Transverse colon (tissue), 4 donors: ENCODE measurements around the gene RBM4B. TPM values are rescaled to one million over a fixed set of nuclear protein-coding genes. Genes with fewer than 3 reads are reported as not detected.

Experiments
- DNase-seq: peaks from one replicate; pipeline ENCODE4 v3.0.0-alpha.2; 2019
- H3K27ac ChIP-seq, 4 donors: fragments of 200-600 bp; sonication (generic); 2 replicates each; pipeline ENCODE4 v1.5.1; 2016 to 2018; ENCODE audit warnings: inconsistent platforms in 4 of 4
- H3K27me3 ChIP-seq: fragments of 200-600 bp; sonication (generic); 2 replicates; pipeline ENCODE4 v1.5.1; 2017; ENCODE audit warnings: inconsistent platforms
- H3K36me3 ChIP-seq, 4 donors: fragments of 200-600 bp; sonication (generic); 2 replicates each; pipeline ENCODE4 v1.5.1; 2017 to 2019; ENCODE audit warnings: inconsistent platforms in 4 of 4
- H3K4me1 ChIP-seq, 4 donors: fragments of 200-600 bp; sonication (generic); 2 replicates each; pipeline ENCODE4 v1.5.1; 2017 to 2020; ENCODE audit warnings: inconsistent platforms in 4 of 4
- H3K4me3 ChIP-seq, 4 donors: fragments of 200-600 bp; sonication (generic); 1 replicate in 1 of 4; 2 replicates in 3 of 4; pipeline versions ENCODE4 v1.5.1 to v1.6.1; 2017 to 2019; ENCODE audit warnings: inconsistent platforms in 4 of 4
- H3K9me3 ChIP-seq, 2 donors: fragments of 200-600 bp; sonication (generic); 2 replicates each; pipeline ENCODE4 v1.5.1; 2017 to 2019; ENCODE audit warnings: inconsistent platforms in 2 of 2
- EP300 ChIP-seq: sonication (generic); formaldehyde crosslinking; IDR thresholded peaks from one replicate; pipeline ENCODE4 v1.6.1; 2017; ENCODE audit warnings: antibody characterized with exemption, low read depth
- POLR2A ChIP-seq: fragments of 450-650 bp; IDR thresholded peaks from one replicate; pipeline ENCODE4 v1.6.1; 2016; ENCODE audit warnings: antibody characterized with exemption, mild to moderate bottlenecking, moderate library complexity
- POLR2AphosphoS5 ChIP-seq, 3 donors: sonication (generic); formaldehyde crosslinking; IDR thresholded peaks; one replicate each; pipeline ENCODE4 v1.6.1; 2016; ENCODE audit warnings: antibody characterized with exemption in 3 of 3
- WGBS, 2 donors: methylation state at CpG; one replicate each; pipeline ENCODE4 v1.1.5; 2018; ENCODE audit warnings: low coverage in 1 of 2; 5-methylcytosine and 5-hydroxymethylcytosine counted together
- in situ Hi-C, 4 donors: fragments of 200-750 bp; cut with MboI; loops; one replicate each; pipeline versions ENCODE4 v1.15.0 to v1.15.1; 2017; ENCODE audit warnings: low sequenced_read_pairs in 3 of 4, low pct_ligation_motif_present in 1 of 4, low pct_unique_long_range_greater_than_20kb in 1 of 4
- intact Hi-C: fragments of 100-400 bp; cut with DNase I; formaldehyde crosslinking; loops from one replicate; pipeline ENCODE4 v1.15.1; 2023; ENCODE audit warnings: low total_unique reads
- total RNA-seq, 4 donors: library from RNA; depleted of rRNA; stranded (reverse); fragments of >200 nt; gene quantifications; one replicate each; pipeline ENCODE4 v1.1.0, GENCODE V29; 2016
- TF ChIP-seq, protein P1 (sequence below), 5 experiments: fragments of 200-600 bp in 3 of 5; fragments of 450-650 bp in 2 of 5; sonication (generic) in 3 of 5; IDR thresholded peaks; 1 replicate in 2 of 5; 2 replicates in 3 of 5; pipeline ENCODE4 v1.5.1; 2016 to 2017; ENCODE audit warnings: antibody characterized with exemption in 5 of 5, inconsistent platforms in 3 of 5, mild to moderate bottlenecking in 2 of 5, moderate library complexity in 1 of 5

Gene RBM4B
- total RNA-seq, 4 donors from 2014 or later = 14.2 to 22.1 (median 15.5) TPM

DNA sequence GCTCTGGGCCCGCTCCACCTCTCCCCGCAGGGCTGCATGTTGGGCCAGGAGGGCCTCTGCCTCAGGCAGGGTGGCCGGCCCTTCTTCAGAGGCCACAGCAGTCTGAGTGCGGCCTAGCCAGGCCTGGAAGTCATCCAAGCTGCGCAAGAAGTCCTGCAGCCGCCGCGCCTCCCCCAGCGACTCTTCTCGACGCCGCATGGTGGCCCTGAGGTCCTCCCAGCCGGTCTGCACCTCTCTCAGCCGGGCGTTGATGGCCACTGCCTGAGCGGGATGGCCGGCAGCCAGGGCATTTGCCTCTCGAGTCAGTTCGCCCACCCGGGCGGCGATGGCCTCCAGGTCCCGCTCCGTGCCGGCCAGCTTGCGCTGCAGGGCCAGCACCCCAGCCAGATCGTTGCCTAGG lies 23.1 kb upstream of the RBM4B start:
- H3K27me3 ChIP-seq = no peaks in the 10 kb centered on the region
- no peak for DNase-seq
- H3K4me3 ChIP-seq = no peak overlapping the region
- no peaks in the 10 kb centered on the region for H3K9me3 ChIP-seq
- WGBS, 2 donors = 94% methylated on average over 25 of the region's 27 CpGs; no CpG with 5 or more reads in 1 of the 2 donors
- intact Hi-C loops = loop anchor here (5.0 kb wide), 1 partner anchor 187 kb away; no protein-coding TSS in a partner anchor
- in situ Hi-C loops = loop anchor here in 1 of 4 donors (25.0 kb wide), 1 partner anchor 312 kb away; the partner anchor contains the start of gene SYT12
- H3K36me3 ChIP-seq = no peaks in the 10 kb centered on the region
- H3K4me1 ChIP-seq = no peaks in the 10 kb centered on the region
- TF ChIP-seq, protein P1, sequence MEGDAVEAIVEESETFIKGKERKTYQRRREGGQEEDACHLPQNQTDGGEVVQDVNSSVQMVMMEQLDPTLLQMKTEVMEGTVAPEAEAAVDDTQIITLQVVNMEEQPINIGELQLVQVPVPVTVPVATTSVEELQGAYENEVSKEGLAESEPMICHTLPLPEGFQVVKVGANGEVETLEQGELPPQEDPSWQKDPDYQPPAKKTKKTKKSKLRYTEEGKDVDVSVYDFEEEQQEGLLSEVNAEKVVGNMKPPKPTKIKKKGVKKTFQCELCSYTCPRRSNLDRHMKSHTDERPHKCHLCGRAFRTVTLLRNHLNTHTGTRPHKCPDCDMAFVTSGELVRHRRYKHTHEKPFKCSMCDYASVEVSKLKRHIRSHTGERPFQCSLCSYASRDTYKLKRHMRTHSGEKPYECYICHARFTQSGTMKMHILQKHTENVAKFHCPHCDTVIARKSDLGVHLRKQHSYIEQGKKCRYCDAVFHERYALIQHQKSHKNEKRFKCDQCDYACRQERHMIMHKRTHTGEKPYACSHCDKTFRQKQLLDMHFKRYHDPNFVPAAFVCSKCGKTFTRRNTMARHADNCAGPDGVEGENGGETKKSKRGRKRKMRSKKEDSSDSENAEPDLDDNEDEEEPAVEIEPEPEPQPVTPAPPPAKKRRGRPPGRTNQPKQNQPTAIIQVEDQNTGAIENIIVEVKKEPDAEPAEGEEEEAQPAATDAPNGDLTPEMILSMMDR (IDR thresholded peaks at IDR 0.05) = no peak
- TF ChIP-seq POLR2A = no peak
- no peak overlapping the region for H3K27ac ChIP-seq

DNA sequence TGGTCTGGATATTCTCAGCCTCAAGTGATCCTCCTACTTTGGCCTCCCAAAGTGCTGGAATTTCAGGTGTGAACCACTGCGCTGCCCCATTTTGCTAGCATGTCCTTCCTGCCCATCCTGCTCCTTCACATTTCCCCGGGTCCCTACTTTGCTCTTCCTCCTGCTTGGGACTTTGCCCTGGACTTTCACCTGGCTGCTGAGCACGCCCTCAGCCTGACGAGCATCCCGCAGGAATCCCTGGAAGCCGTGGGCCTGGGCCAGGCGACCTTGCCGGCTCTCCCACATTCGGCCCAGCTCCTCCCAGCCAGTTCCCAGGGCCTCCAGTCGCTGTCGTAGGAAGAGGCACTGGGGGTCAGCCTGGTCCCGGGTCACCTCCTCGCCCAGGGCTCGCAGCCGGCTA lies 22.6 kb upstream of the RBM4B start:
- intact Hi-C loops (loop anchor here (5.0 kb wide), 1 partner anchor 187 kb away; no protein-coding TSS in a partner anchor), in situ Hi-C loops (loop anchor here in 1 of 4 donors (25.0 kb wide), 1 partner anchor 312 kb away; the partner anchor contains the start of gene SYT12)
- Histone ChIP-seq H3K27me3 (no peaks in the 10 kb centered on the region), H3K36me3 (no peaks in the 10 kb centered on the region), H3K27ac (no peak overlapping the region), H3K4me1 (no peaks in the 10 kb centered on the region), H3K9me3 (no peaks in the 10 kb centered on the region), H3K4me3 (no peak overlapping the region)
- DNase-seq = no peak
- 89 to 100% methylated on average over 1 to 15 of the region's 15 CpGs for WGBS, 2 donors
- TF ChIP-seq, protein P1 (IDR thresholded peaks at IDR 0.05) = no peak
- TF ChIP-seq POLR2A = no peak
- TF ChIP-seq POLR2AphosphoS5 (IDR thresholded peaks at IDR 0.05) = no peak
- TF ChIP-seq EP300 = no peak

DNA sequence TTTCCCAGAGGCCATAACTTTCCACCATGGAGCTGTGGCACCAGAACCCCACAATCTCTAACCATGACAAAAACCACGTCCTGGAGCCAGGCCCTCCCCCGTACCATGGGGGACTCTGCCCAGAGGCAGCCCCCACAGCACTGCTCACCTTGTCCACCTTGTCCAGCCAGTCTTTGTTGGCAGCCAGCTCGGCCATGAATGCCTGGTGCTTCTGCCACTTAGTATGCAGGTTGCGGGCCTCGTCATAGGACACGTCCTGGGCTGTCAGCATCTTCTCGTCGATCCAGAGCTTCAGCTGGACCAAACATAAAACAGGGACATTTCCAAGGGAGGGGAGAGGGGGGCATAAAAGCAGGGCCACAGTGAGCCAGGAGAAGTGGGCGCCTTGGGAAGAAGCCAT lies 20.8 kb upstream of the RBM4B start:
- no peak for TF ChIP-seq POLR2A
- no peak for TF ChIP-seq POLR2AphosphoS5 (IDR thresholded peaks at IDR 0.05)
- no peak for TF ChIP-seq EP300
- TF ChIP-seq, protein P1 (IDR thresholded peaks at IDR 0.05) = no peak
- Histone ChIP-seq H3K27ac (no peak overlapping the region), H3K4me1 (peaks cover 0 to 3% (median 0%) of the 10 kb centered on the region in 4 donors), H3K36me3 (no peaks in the 10 kb centered on the region), H3K27me3 (no peaks in the 10 kb centered on the region), H3K4me3 (no peak overlapping the region), H3K9me3 (no peaks in the 10 kb centered on the region)
- no peak for DNase-seq
- intact Hi-C loops = loop anchor here (5.0 kb wide), 1 partner anchor 134 kb away; no protein-coding TSS in a partner anchor
- WGBS, 2 donors = 77 to 94% methylated on average over 6 to 9 of the region's 9 CpGs
- in situ Hi-C loops = loop anchor here in 3 of 4 donors (5.0 to 10.0 kb wide), 2 partner anchors 134 to 136 kb away; no protein-coding TSS in a partner anchor

DNA sequence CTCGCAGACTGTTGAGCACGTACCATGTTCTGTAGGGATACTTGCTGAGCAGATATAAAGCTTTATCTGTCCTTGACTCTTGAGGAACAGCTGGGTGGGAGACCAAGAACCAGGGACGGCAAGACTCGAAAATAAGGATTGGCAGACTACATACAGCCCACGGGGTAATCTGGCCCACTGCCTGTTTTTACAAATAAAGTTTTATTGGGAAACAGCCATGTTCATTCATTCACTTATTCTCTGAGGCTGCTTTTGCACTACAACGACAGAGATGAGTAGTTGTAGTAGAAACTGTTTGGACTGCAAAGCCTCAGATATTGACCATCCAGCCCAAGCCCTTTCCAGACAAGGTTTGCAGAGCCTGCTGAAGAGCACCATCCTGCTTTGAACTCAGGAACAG lies 20.3 kb upstream of the RBM4B start:
- Histone ChIP-seq H3K36me3 (no peaks in the 10 kb centered on the region), H3K27me3 (no peaks in the 10 kb centered on the region), H3K27ac (no peak overlapping the region), H3K9me3 (no peaks in the 10 kb centered on the region), H3K4me3 (no peak overlapping the region), H3K4me1 (peaks cover 0 to 3% (median 0%) of the 10 kb centered on the region in 4 donors)
- DNase-seq = no peak
- 79 to 89% methylated on average over 3 to 6 of the region's 6 CpGs for WGBS, 2 donors
- in situ Hi-C loops = loop anchor here in 3 of 4 donors (5.0 to 10.0 kb wide), 2 partner anchors 134 to 137 kb away; no protein-coding TSS in a partner anchor
- TF ChIP-seq POLR2A = no peak
- no peak for TF ChIP-seq EP300
- no peak for TF ChIP-seq POLR2AphosphoS5 (IDR thresholded peaks at IDR 0.05)
- TF ChIP-seq, protein P1 (IDR thresholded peaks at IDR 0.05) = no peak
- intact Hi-C loops = loop anchor here (5.0 kb wide), 1 partner anchor 134 kb away; no protein-coding TSS in a partner anchor
